ENCODE results near the gene ANXA11.

DNA sequence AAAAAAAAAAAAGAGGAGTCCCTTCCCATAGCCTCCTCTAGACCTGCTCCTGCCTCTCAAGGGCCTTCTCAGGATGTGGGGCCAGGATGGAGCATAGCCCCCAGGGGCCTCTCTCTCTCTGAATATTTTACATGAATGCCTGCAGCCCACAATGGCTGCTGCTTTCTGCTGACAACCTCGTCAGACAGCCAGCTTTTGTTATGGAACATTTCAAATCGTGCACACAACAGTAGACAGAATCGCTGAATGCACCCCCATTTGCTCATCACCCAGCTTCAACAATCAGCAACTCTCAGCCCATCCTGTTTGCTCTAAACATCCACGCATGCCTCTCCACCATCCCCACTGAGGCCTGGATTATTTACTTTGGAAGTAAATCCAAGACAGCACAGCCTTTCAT lies 67.4 kb downstream of the ANXA11 start:
- TF ChIP-seq MAX (IDR thresholded peaks at IDR 0.05), result no peak
- TF ChIP-seq YY1 (IDR thresholded peaks at IDR 0.05; ENCODE audit: low read depth), result no peak
- TF ChIP-seq TCF12 (IDR thresholded peaks at IDR 0.05; ENCODE audit: low read depth), result no peak
- TF ChIP-seq EP300 (IDR thresholded peaks at IDR 0.05; ENCODE audit: borderline replicate concordance), result no peak

All from Ishikawa (cell line).